Fibroblast of skin of right quadriceps (primary cell): Measurements from ENCODE around the gene GRIN2A.

Experiments used
- DNase-seq: peaks from one replicate; pipeline ENCODE4 v3.0.0-alpha.2; 2013

The GRIN2A gene

DNA sequence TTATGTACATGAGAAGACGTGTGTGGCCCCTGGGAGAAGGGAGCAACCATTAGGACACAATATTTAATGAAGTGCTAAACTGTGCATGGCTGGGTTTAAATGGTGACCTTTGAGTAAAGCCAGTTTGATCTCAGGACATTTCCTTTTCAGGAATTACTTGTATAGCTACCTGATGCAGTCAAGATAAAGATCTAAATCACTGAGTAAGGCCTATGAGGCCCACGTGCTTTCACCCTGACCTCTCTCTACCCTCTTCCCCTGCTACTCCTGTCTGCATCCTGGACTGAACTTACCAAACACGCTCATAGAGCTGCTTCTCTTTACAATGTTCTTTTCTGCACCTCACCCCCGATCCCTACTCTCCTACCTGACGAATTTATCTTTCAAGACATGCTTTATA lies 98.9 kb downstream of the GRIN2A start:
- no peak for DNase-seq

- peak; percentile 34 for DNase-seq
Observed at GRCh38 chr16:10081201-10081940, 100.9 kb downstream of the GRIN2A start.

GRCh38 chr16:10080051-10080772 lies 102.0 kb downstream of the GRIN2A start:
- peak; percentile 90 for DNase-seq

GRCh38 chr16:10078541-10078949 lies 103.7 kb downstream of the GRIN2A start:
- no peak for DNase-seq

DNA sequence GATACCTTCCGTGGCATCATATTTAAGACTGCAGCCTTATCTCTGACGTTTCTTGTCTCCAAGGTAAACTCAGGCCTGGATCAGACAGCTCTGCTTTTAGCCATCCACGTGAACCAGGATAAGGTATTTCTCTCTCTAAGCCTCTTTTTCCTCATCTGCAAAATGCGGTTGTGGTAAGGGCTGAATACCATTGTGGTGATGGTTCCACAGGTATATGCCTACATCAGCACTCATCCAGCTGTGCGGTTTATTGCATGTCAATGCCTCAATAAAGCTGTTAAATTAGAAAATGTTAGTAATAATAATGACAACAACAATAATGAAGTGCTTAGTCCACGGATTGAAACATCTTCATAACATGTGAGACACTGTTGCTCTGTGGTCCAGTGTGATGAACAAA lies 104.4 kb downstream of the GRIN2A start:
- DNase-seq, result no peak

- no peak for DNase-seq
Observed at GRCh38 chr16:10076037-10076436, 106.2 kb downstream of the GRIN2A start.

DNA sequence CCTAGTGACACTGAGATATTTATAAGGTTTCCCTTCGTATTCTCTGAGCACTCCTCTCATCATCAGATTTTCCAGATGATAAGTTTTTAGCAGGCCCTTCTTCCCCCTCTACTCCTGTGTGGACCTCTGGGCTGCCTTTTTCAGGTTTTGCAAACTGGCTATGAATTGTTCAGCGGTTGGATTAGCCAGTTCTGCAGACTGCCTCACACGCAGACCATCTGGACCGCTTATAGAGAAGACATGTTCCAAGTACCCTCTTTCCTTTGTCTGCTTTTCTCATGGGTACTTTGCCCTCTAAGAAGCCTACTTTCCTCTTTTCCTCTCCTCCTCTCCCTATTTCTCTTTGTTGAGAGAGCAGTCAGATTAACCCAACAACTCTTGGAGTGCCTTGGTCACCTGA lies 111.6 kb downstream of the GRIN2A start:
- no peak for DNase-seq

DNA sequence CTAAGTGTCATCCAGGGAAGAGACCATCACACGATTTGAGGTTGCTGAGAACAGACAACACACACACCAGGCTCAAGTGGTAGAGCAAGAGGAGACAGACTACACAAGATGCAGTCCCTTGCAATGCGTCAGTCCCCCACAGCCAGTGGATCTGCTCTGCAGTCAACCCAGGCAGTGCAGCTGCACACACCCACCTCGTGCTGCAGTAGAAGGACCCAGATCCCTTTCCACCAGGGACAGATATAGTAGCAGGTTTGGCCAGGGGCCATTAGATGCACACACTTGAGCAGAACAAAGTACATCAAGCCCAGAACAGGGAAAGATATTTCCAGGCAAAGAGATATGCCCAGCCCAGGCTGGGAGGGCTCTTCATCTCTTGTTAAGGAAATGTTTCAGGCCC lies 112.9 kb downstream of the GRIN2A start:
- DNase-seq, result no peak

- no peak for DNase-seq
Observed at GRCh38 chr16:10067835-10068234, 114.4 kb downstream of the GRIN2A start.

GRCh38 chr16:10067406-10067805 lies 114.8 kb downstream of the GRIN2A start:
- DNase-seq, result no peak

DNA sequence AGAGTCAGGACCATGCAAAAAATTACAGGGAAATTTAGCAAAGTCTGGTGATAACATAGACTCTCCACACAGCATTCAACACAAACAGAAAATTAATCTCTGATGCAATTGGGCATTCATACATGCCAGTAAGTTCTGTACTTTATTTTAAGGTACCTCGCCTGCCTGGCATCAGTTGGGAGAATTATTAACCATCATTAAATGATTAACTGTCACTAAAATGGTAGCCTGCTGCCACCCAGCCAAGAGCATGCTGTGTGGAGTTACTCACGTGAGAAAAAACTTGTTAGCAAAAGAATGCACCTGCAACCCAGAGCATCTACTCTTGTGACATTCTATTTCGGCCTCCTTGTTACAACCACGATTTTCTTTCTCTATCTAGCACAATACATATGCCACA lies 117.2 kb downstream of the GRIN2A start:
- DNase-seq, result no peak

DNA sequence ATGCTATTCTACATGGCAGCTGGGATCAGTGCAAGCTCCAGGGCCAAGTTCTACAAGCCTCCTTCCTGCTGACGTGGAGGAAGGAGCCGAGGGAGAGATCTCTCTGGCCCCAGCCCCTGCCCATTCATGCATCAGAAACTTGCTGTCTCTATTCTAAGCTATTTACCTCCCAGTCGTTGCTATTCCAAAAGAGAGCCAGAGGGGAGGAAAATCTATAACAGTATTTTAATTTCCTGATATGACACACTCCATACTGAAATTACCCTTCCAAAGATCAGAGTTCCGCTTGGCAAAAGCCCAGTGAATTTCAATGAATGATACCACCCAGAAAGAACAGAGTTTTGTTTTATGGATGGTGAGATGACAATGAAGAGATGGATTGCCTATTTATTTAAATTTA lies 133.4 kb downstream of the GRIN2A start:
- DNase-seq, result no peak

DNA sequence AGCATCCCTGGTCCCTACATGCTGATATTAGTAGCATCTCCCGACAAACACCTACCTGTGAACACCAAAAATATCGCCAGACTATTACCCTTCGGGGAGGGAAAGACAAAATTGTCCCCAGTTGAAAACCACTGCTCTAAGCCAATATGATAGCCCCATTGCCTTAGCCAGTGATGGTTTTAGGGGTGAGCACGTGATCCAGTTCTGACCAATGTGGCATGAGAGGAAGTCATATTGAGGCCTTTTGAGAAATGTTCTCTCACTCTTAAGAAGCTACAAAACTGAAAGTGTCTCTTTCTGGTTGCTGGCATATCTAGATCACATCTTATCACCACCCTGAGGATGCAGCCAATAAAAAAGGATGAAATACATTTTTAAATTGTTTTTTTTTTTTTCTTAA lies 136.3 kb downstream of the GRIN2A start:
- no peak for DNase-seq

- DNase-seq, result no peak
Observed at GRCh38 chr16:10045291-10045775, 136.9 kb downstream of the GRIN2A start.

GRCh38 chr16:10040136-10041080 lies 141.8 kb downstream of the GRIN2A start:
- no peak for DNase-seq

DNA sequence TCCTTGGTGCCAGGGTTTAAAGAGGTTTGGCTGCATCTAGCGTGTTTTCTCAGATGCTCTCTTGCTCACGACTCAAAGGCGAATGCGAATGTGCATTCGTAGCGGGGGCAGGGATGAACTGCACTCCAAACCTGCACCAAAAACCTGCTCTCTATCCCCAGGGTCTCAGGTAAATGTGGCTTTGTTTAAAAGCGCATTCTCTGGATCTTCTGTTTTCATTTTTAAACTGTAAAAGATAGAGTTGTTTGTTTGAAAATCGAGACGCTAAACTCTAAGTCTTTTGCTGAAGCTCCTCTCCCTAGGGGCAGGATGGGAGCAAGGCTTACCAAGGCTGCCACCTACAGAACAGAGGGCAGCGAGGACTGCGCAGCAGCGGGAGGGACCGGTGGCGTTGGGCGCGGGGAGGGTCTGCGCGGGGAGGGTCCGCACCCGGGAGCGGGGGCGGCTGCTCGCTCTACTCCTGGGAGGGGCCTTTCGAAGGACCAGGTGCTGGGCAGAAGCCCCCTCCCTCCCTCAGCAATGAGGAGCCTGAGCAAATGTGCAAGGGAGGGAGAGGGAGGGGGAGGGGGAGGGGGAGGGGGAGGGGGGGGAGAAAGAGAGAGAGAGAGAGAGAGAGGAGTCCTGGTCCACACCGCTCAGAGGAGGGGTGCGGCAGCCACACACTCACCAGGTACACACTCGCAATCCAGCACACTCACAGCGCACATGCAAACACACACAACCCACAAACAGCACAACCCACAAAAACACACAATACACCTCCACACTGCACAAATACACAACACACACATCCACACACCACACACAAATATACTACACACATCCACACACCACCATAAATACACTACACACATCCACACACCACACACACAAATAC lies 142.8 kb downstream of the GRIN2A start:
- DNase-seq, result peak; percentile 28

DNA sequence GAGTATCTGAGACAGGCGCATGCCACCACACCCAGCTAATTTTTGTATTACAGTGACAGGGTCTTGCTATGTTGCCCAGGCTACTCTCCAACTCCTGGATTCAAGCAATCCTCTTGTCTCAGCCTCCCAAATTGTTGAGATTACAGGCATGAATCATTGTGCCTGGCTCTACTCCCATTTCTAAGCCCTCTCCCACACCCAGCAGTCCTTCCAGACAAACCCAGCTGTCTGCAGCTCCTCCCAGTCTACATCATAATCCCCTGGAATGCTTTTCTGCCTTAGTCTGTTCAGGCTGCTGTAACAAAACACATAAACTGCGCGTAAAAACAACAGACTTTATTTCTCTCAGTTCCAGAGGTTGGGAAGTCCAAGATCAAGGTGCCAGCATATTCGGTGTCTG lies 144.5 kb downstream of the GRIN2A start:
- peak; percentile 54 for DNase-seq

DNA sequence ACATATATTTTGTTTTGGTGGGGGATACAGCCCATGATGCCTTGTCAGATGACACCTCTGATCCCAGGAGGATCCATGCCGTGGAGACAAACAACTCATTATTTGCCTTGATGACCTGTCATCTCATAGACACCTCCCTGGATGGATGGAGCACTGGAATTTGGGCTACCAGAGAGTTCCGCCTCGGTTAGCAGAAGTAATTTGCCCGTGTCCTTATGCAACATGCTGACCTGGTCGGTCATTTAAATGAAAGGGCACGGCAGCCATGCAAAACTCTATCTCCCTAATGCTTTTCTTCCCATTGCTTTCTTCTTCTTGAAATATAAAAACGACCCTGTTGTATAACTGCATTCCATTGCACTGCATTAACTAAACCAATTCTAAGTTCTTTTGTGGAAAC lies 145.3 kb downstream of the GRIN2A start:
- no peak for DNase-seq

DNA sequence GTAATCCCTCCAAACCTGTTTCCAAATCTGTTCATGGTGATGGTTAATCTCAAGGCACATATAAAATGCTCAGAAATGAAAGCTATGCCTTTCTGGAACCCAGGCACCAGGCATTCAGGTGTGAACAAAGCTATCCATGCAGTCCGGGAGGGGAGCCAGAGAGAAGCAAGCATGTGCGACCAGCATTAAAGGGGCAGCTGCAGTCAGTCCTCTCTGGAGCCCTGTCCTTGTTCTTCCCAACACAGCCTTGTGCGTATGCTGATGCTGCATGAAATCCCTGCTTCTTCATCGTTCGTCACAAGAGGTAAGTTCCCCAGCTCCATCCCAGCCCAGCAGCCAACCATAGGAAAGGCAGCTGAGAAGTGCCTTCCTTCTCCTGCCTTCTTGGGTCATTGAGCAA lies 148.7 kb downstream of the GRIN2A start:
- DNase-seq, result no peak

GRCh38 chr16:10031955-10032354 lies 150.3 kb downstream of the GRIN2A start:
- no peak for DNase-seq

DNA sequence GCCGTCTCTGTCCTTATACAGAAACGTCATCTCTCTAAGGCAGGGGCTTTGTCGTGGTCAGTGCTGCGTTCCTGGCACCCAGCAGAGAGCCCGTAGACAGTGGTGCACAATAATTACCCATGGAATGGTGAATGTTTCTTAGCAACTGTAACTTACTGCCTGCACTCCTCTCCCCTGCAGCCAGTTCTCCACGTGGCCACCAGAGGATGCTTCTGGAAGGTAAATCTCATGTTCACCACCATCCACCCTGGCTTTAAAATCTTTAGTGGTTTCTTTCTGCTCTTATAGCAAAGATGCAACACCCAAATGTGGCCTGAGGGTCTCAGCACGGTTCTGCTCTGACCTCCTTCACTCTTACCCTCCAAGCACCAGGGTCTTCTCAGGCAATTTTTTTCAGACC lies 150.8 kb downstream of the GRIN2A start:
- no peak for DNase-seq

GRCh38 chr16:10028644-10029043 lies 153.6 kb downstream of the GRIN2A start:
- no peak for DNase-seq
